ENCODE measurements around the gene GHRHR.

The GHRHR gene

GRCh38 chr7:31028006-31028405 lies 64.3 kb downstream of the GHRHR start:
- H3K27ac ChIP-seq: peak overlapping the region in 1 of 21 experiments; percentile 26
- no peak overlapping the region for H3K4me3 ChIP-seq

- H3K27ac ChIP-seq: no peak overlapping the region
- H3K4me3 ChIP-seq: no peak overlapping the region
These were observed 64.8 kb downstream of the GHRHR start for GRCh38 chr7:31028417-31028992.
